RKO (cell line): ENCODE measurements around the gene TMPRSS7.
A peak's percentile ranks its signal among the peaks of the same experiment; 100 is the strongest.

Experiments
- DNase-seq: peaks from one replicate; pipeline ENCODE4 v3.0.0-alpha.2; 2016; ENCODE audit warnings: low spot score

Gene TMPRSS7

GRCh38 chr3:112097378-112097777 lies 62.8 kb downstream of the TMPRSS7 start:
- peak; percentile 99 for DNase-seq

- DNase-seq: peak; percentile 69
These were observed 67.4 kb downstream of the TMPRSS7 start for GRCh38 chr3:112101916-112102315.

GRCh38 chr3:112104774-112105173 lies 70.2 kb downstream of the TMPRSS7 start:
- no peak for DNase-seq

GRCh38 chr3:112109322-112109721 lies 74.8 kb downstream of the TMPRSS7 start:
- no peak for DNase-seq

GRCh38 chr3:112111785-112112402 lies 77.4 kb downstream of the TMPRSS7 start:
- peak; percentile 55 for DNase-seq

GRCh38 chr3:112114576-112115160 lies 80.1 kb downstream of the TMPRSS7 start:
- DNase-seq: no peak

- no peak for DNase-seq
These were observed 80.7 kb downstream of the TMPRSS7 start for GRCh38 chr3:112115161-112115739.

- DNase-seq: no peak
These were observed 81.4 kb downstream of the TMPRSS7 start for GRCh38 chr3:112115806-112116383.

- DNase-seq: no peak
These were observed 82.2 kb downstream of the TMPRSS7 start for GRCh38 chr3:112116748-112117186.

GRCh38 chr3:112117415-112117814 lies 82.9 kb downstream of the TMPRSS7 start:
- no peak for DNase-seq

- DNase-seq: no peak
These were observed 83.5 kb downstream of the TMPRSS7 start for GRCh38 chr3:112117841-112118571.

GRCh38 chr3:112119962-112120836 lies 85.7 kb downstream of the TMPRSS7 start:
- DNase-seq: no peak

- DNase-seq: no peak
These were observed 87.3 kb downstream of the TMPRSS7 start for GRCh38 chr3:112121577-112122547.

GRCh38 chr3:112122870-112123269 lies 88.3 kb downstream of the TMPRSS7 start:
- no peak for DNase-seq

- no peak for DNase-seq
These were observed 89.0 kb downstream of the TMPRSS7 start for GRCh38 chr3:112123548-112123947.

- no peak for DNase-seq
These were observed 90.5 kb downstream of the TMPRSS7 start for GRCh38 chr3:112124907-112125607.

GRCh38 chr3:112126511-112126911 lies 92.0 kb downstream of the TMPRSS7 start:
- no peak for DNase-seq

- no peak for DNase-seq
These were observed 93.3 kb downstream of the TMPRSS7 start for GRCh38 chr3:112127522-112128494.
